Astrocyte of the cerebellum (primary cell): ENCODE data around the gene ANO8.

ENCODE experiments used
- DNase-seq: peaks from one replicate; pipeline ENCODE4 v3.0.0-alpha.2; 2011; ENCODE audit warnings: low read depth
- H3K4me3 ChIP-seq: 2 replicates; pipeline ENCODE4 v1.5.1; 2011; ENCODE audit warnings: mild to moderate bottlenecking, low read depth, low read length, moderate library complexity
- CTCF ChIP-seq: IDR thresholded peaks from 2 replicates; pipeline ENCODE4 v1.5.1; 2012; ENCODE audit warnings: low read length, low read depth, moderate library complexity, mild to moderate bottlenecking; ENCODE audit errors: missing control alignments
- in situ Hi-C: cut with HindIII; loops from 2 replicates; pipeline ENCODE4 v1.10.0; 2017; ENCODE audit warnings: low sequenced_read_pairs

The ANO8 gene

GRCh38 chr19:17332677-17333581 is 1.7 kb downstream of the ANO8 start:
- TF ChIP-seq CTCF: no peak
- no peak overlapping the region for H3K4me3 ChIP-seq
- DNase-seq: no peak
- in situ Hi-C loops: no loop called here

GRCh38 chr19:17332360-17332676 is 2.3 kb downstream of the ANO8 start:
- in situ Hi-C loops: no loop called here
- no peak for DNase-seq
- TF ChIP-seq CTCF: no peak
- no peak overlapping the region for H3K4me3 ChIP-seq

- in situ Hi-C loops: no loop called here
- no peak for DNase-seq
- no peak for TF ChIP-seq CTCF
- H3K4me3 ChIP-seq: no peak overlapping the region
Observed at GRCh38 chr19:17331045-17331558, 3.6 kb downstream of the ANO8 start.

- in situ Hi-C loops: no loop called here
- TF ChIP-seq CTCF: no peak
- no peak overlapping the region for H3K4me3 ChIP-seq
- no peak for DNase-seq
Observed at GRCh38 chr19:17330262-17331044, 4.2 kb downstream of the ANO8 start.

- TF ChIP-seq CTCF: no peak
- DNase-seq: no peak
- H3K4me3 ChIP-seq: no peak overlapping the region
- in situ Hi-C loops: no loop called here
Observed at GRCh38 chr19:17329366-17330261, 5.0 kb downstream of the ANO8 start.
